ENCODE results near the gene COG5. TPM values are rescaled to one million over a fixed set of nuclear protein-coding genes. Genes with fewer than 3 reads are reported as not detected.

COG5 gene
- total RNA-seq, 2 experiments from 2014 or later: 40.9 to 60.2 TPM

GRCh38 chr7:107396081-107396480, 167.6 kb downstream of the COG5 start:
- H3K9me2 ChIP-seq (ENCODE audit: insufficient read depth, low read length): no peaks in the 10 kb centered on the region
- H3K27ac ChIP-seq (ENCODE audit: low read depth, low read length, poor library complexity, severe bottlenecking): no peak overlapping the region
- DNase-seq (ENCODE audit: low spot score): no peak
- ChIA-PET POLR2A (interaction anchor here (0.7 to 1.4 kb wide), 8 partner anchors 9 to 981 kb away, joined by 3 to 7 read pairs (median 4); no protein-coding TSS in a partner anchor), CTCF (ENCODE audit: unreplicated experiment) (no interaction called here)
- no peaks in the 10 kb centered on the region for H4K20me1 ChIP-seq (ENCODE audit: insufficient read depth, low read length)
- H3K4me1 ChIP-seq (ENCODE audit: insufficient read depth, low read length, poor library complexity, severe bottlenecking): no peaks in the 10 kb centered on the region
- H3K79me2 ChIP-seq (ENCODE audit: insufficient read depth, low read depth, low read length): no peaks in the 10 kb centered on the region
- H3K4me3 ChIP-seq (ENCODE audit: low read depth, low read length, poor library complexity, severe bottlenecking): no peak overlapping the region
- intact Hi-C loops (cut with micrococcal nuclease; ENCODE audit: unreplicated experiment): no loop called here
- no peak overlapping the region for H2AFZ ChIP-seq (ENCODE audit: low read length)
- H3K9me3 ChIP-seq (ENCODE audit: low read length): no peaks in the 10 kb centered on the region; the same call in 1 of the 2 replicates
- TF ChIP-seq EZH2phosphoT487 (IDR thresholded peaks at IDR 0.05; ENCODE audit: borderline replicate concordance, low read depth, low read length) (no peak), CTCF (conservative IDR thresholded peaks at IDR 0.05; ENCODE audit: low read length) (no peak)
- no TSS peak for BruUV-seq (replicated peaks)
- H3K4me2 ChIP-seq (ENCODE audit: low read length): no peak overlapping the region
- no peaks in the 10 kb centered on the region; the same call in 1 of the 2 replicates for H3K36me3 ChIP-seq (ENCODE audit: insufficient read depth, low read length)

DNA sequence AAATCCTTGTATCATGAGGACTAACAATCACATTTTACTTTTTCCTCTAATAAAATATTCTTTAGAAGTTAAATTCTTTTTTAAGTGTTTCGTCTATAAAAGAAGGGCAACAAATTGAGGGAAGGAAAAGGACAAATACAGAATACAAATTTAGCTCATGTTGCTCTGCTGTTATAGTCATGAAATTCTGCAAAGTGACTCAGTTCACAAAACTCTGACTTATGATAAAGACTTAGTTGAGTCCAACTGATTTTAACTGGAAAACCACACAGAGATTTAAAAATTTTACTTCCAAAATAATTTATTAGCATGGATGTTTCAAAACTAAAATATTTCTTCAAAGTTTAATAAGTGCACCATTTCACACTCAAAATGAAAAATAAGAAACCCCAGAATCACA, 168.9 kb downstream of the COG5 start:
- DNase-seq (ENCODE audit: low spot score): no peak
- H3K9me2 ChIP-seq (ENCODE audit: insufficient read depth, low read length): no peaks in the 10 kb centered on the region
- no peaks in the 10 kb centered on the region for H3K4me1 ChIP-seq (ENCODE audit: insufficient read depth, low read length, poor library complexity, severe bottlenecking)
- H3K4me3 ChIP-seq (ENCODE audit: low read depth, low read length, poor library complexity, severe bottlenecking): no peak overlapping the region
- no peak overlapping the region for H3K4me2 ChIP-seq (ENCODE audit: low read length)
- no peak for TF ChIP-seq EZH2phosphoT487 (IDR thresholded peaks at IDR 0.05; ENCODE audit: borderline replicate concordance, low read depth, low read length)
- no peak for TF ChIP-seq CTCF (conservative IDR thresholded peaks at IDR 0.05; ENCODE audit: low read length)
- H3K27ac ChIP-seq (ENCODE audit: low read depth, low read length, poor library complexity, severe bottlenecking): no peak overlapping the region
- ChIA-PET POLR2A (interaction anchor here (0.6 kb wide), 1 partner anchor 46 kb away, joined by 4 read pairs; no protein-coding TSS in a partner anchor), CTCF (ENCODE audit: unreplicated experiment) (no interaction called here)
- no peaks in the 10 kb centered on the region; the same call in 1 of the 2 replicates for H3K9me3 ChIP-seq (ENCODE audit: low read length)
- H4K20me1 ChIP-seq (ENCODE audit: insufficient read depth, low read length): no peaks in the 10 kb centered on the region
- intact Hi-C loops (cut with micrococcal nuclease; ENCODE audit: unreplicated experiment): no loop called here
- H3K79me2 ChIP-seq (ENCODE audit: insufficient read depth, low read depth, low read length): no peaks in the 10 kb centered on the region
- no peak overlapping the region for H2AFZ ChIP-seq (ENCODE audit: low read length)
- H3K36me3 ChIP-seq (ENCODE audit: insufficient read depth, low read length): no peaks in the 10 kb centered on the region; the same call in 1 of the 2 replicates
- BruUV-seq (replicated peaks): no TSS peak

DNA sequence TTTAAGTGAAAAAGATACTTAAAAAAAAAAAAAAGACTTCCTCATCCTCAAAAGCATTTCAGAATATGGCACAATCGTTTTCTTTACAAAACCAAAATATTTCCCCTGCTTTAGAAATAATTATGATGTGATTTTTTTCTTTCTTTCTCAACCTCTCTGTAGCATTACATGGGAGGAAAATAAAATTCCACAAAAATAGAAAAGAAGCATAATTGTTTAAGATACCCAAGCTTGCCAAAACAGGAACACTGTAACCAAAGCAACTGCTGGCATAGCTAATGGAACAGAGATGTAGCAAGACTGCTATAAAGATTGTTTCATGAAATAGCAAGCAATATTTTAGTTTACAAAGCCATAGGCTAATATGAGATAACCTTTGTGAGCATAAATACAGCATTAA, 169.4 kb downstream of the COG5 start:
- no peak overlapping the region for H3K4me3 ChIP-seq (ENCODE audit: low read depth, low read length, poor library complexity, severe bottlenecking)
- H3K36me3 ChIP-seq (ENCODE audit: insufficient read depth, low read length): no peaks in the 10 kb centered on the region
- no peaks in the 10 kb centered on the region for H3K4me1 ChIP-seq (ENCODE audit: insufficient read depth, low read length, poor library complexity, severe bottlenecking)
- no peak for DNase-seq (ENCODE audit: low spot score)
- no peak overlapping the region for H2AFZ ChIP-seq (ENCODE audit: low read length)
- H3K4me2 ChIP-seq (ENCODE audit: low read length): no peak overlapping the region
- POLR2A ChIA-PET: no interaction called here
- H4K20me1 ChIP-seq (ENCODE audit: insufficient read depth, low read length): no peaks in the 10 kb centered on the region
- H3K9me2 ChIP-seq (ENCODE audit: insufficient read depth, low read length): no peaks in the 10 kb centered on the region
- intact Hi-C loops (cut with micrococcal nuclease; ENCODE audit: unreplicated experiment): no loop called here
- H3K27ac ChIP-seq (ENCODE audit: low read depth, low read length, poor library complexity, severe bottlenecking): no peak overlapping the region
- CTCF ChIA-PET (ENCODE audit: unreplicated experiment): no interaction called here
- no peaks in the 10 kb centered on the region for H3K9me3 ChIP-seq (ENCODE audit: low read length)
- no TSS peak for BruUV-seq (replicated peaks)
- no peak for TF ChIP-seq CTCF (conservative IDR thresholded peaks at IDR 0.05; ENCODE audit: low read length)
- TF ChIP-seq EZH2phosphoT487 (IDR thresholded peaks at IDR 0.05; ENCODE audit: borderline replicate concordance, low read depth, low read length): no peak
- no peaks in the 10 kb centered on the region for H3K79me2 ChIP-seq (ENCODE audit: insufficient read depth, low read depth, low read length)

Measured in OCI-LY7 (cell line).